GM23248 (cell line): ENCODE results near the gene TTBK1.

Source experiments
- EZH2 ChIP-seq: fragments of 200-600 bp; sonication (generic); IDR thresholded peaks from 2 replicates; pipeline ENCODE4 v1.6.1; 2018; ENCODE audit warnings: antibody characterized with exemption, mild to moderate bottlenecking; ENCODE audit not compliant: insufficient read depth, poor library complexity, severe bottlenecking
- EZH2phosphoT487 ChIP-seq: fragments of 200-600 bp; sonication (generic); IDR thresholded peaks from 2 replicates; pipeline ENCODE4 v1.6.1; 2018; ENCODE audit warnings: antibody characterized with exemption, moderate library complexity, mild to moderate bottlenecking, low read depth; ENCODE audit not compliant: insufficient read depth

GRCh38 chr6:43283905-43284304 lies 40.6 kb downstream of the TTBK1 start:
- TF ChIP-seq EZH2 (no peak), EZH2phosphoT487 (no peak)
